ENCODE measurements around the gene ZNF559.
"Not testable (repeated sequence)": the region's sequence is repeated elsewhere in the genome, so short reads cannot be mapped to it uniquely, and the experiment has no call there.

DNA sequence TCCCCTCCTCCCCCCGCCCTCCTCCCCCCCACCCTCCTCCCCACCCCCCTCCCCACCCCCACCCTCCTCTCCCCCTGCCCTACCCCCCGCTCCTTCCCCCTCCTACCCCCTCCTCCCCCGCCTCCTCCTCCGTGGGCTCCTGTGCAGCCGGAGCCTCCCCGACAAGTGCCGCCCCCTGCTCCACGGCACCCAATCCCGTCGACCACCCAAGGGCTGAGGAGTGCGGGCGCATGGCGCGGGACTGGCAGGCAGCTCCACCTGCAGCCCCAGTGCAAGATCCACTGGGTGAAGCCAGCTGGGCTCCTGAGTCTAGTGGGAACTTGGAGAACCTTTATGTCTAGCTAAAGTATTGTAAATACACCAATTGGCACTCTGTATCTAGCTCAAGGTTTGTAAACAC lies 2.2 kb upstream of the ZNF559 start:
- not testable (repeated sequence) for TF ChIP-seq POLR2A (IDR thresholded peaks at IDR 0.05)
- TF ChIP-seq, protein P1, sequence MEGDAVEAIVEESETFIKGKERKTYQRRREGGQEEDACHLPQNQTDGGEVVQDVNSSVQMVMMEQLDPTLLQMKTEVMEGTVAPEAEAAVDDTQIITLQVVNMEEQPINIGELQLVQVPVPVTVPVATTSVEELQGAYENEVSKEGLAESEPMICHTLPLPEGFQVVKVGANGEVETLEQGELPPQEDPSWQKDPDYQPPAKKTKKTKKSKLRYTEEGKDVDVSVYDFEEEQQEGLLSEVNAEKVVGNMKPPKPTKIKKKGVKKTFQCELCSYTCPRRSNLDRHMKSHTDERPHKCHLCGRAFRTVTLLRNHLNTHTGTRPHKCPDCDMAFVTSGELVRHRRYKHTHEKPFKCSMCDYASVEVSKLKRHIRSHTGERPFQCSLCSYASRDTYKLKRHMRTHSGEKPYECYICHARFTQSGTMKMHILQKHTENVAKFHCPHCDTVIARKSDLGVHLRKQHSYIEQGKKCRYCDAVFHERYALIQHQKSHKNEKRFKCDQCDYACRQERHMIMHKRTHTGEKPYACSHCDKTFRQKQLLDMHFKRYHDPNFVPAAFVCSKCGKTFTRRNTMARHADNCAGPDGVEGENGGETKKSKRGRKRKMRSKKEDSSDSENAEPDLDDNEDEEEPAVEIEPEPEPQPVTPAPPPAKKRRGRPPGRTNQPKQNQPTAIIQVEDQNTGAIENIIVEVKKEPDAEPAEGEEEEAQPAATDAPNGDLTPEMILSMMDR (IDR thresholded peaks at IDR 0.05): not testable (repeated sequence)
